Stimulated activated CD4-positive, alpha-beta T cell treated with anti-CD3 and anti-CD28 coated beads, Interleukin-15, amount 100 ng/mL, for 48 hours (primary cell): ENCODE data around the gene ZNF789.

Source experiments
- DNase-seq, 2 donors: peaks; one replicate each; pipeline ENCODE4 v3.0.0-alpha.2; 2020; ENCODE audit warnings: low read depth in 2 of 2

Gene ZNF789

DNA sequence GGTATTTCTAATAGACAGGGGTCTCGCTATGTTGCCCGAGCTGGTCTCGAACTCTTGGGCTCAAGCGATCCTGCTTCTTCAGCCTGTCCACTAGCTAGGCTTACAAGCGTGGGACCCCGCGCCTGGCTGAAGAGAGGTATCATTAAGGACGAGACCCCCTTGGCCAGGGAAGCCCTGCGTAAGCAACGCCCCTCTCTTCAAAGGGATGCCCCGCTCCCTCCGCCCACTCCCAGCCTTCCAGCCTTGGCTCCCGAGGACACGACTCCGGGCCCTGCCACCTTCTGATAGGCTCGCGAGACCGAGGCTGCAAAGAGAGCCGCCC lies 31.6 kb downstream of the ZNF789 start:
- DNase-seq = no peak

GRCh38 chr7:99504603-99505323 lies 32.1 kb downstream of the ZNF789 start, which contains the start of gene ZKSCAN5:
ZKSCAN5 (plus strand) TSS chr7:99504662; CDS start chr7:99506045, 1,383 bp downstream.
- DNase-seq = peak; percentile 95 to 96

GRCh38 chr7:99505324-99505662 lies 32.6 kb downstream of the ZNF789 start:
- DNase-seq = no peak

GRCh38 chr7:99514050-99514449 lies 41.4 kb downstream of the ZNF789 start:
- no peak for DNase-seq

DNA sequence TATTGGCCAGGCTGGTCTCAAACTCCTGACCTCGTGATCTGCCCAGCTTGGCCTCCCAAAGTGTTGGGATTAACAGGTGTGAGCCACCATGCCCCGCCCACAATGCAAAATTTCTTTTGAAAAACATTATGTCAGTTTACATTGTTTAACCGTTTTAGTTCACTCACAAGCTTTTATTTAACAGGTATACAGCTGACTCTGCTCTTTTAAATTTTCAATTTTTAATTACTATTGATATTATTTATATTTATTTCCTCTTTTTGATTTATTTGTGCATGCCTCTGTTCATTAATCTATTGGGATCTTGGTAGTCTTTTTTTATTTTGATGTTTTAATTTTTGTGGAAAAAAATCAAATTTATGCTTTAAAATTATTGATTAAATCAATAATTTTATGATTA lies 48.7 kb downstream of the ZNF789 start:
- DNase-seq = no peak

DNA sequence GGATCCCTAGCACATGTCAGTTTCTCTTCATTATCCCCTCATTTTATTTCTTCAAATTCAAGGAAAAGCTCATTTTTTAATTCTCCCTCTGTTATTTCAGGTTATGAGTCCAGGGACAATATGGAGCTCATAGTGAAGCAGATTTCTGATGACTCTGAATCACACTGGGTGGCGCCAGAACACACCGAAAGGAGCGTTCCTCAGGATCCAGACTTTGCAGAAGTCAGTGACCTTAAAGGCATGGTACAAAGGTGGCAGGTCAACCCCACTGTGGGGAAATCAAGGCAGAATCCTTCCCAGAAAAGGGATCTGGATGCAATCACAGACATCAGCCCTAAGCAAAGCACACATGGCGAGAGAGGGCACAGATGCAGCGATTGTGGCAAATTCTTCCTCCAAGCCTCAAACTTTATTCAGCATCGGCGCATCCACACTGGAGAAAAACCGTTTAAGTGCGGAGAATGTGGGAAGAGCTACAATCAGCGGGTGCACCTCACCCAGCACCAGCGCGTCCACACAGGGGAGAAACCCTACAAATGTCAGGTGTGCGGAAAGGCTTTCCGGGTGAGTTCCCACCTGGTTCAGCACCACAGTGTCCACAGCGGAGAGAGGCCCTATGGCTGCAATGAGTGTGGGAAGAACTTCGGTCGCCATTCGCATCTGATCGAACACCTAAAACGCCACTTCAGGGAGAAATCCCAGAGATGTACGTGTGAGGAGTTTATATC lies 53.2 kb downstream of the ZNF789 start:
- DNase-seq = peak in 1 of 2 donors; percentile 15

GRCh38 chr7:99531354-99531765 lies 58.7 kb downstream of the ZNF789 start:
- no peak for DNase-seq

GRCh38 chr7:99535667-99536066 lies 63.0 kb downstream of the ZNF789 start:
- no peak for DNase-seq
